Measurements from ENCODE around the gene COL28A1.
"Not testable (repeated sequence)": the region's sequence is repeated elsewhere in the genome, so short reads cannot be mapped to it uniquely, and the experiment has no call there.

Gene COL28A1

DNA sequence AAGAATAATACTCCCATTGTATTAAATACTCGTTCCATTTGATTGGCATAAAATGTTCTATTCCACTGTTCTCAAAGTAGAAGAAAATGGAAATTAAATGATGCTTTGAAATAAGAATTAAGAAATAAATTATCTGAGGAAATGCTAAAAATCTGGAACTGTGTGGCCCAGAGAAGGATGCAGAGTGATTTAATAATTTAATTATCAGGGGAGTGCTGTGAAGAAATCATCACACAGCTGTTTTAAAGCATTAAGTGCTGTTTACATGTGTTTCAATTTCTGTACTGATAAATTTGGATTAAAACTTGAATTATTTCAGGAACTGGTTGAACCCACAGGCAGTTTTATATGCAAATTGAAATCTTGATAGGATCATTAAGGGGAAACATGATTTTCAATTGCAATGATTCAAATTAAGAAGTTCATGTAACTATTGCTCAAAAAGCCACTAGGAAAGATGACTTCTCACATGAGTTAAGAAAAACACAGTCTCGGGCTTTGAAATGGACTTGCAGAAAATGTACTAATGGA is 56.3 kb downstream of the COL28A1 start:
- Histone ChIP-seq H3K9ac (ENCODE audit: low read length) (no peak overlapping the region), H3K9me3 (ENCODE audit: low read length) (no peaks in the 10 kb centered on the region), H3K79me2 (ENCODE audit: insufficient read depth, low read length) (no peaks in the 10 kb centered on the region), H2AFZ (ENCODE audit: low read length) (no peak overlapping the region), H3K9me2 (ENCODE audit: low read depth, low read length) (no peaks in the 10 kb centered on the region), H3K4me1 (ENCODE audit: insufficient read depth, low read length, severe bottlenecking) (no peaks in the 10 kb centered on the region), H3K27me3 (ENCODE audit: insufficient read depth, low read length) (no peaks in the 10 kb centered on the region), H3K4me3 (ENCODE audit: low read depth, low read length, poor library complexity, severe bottlenecking) (no peak overlapping the region), H3F3A (ENCODE audit: insufficient read depth, low read length) (no peaks in the 10 kb centered on the region), H4K20me1 (ENCODE audit: insufficient read depth, low read length) (no peaks in the 10 kb centered on the region), H3K36me3 (ENCODE audit: insufficient read depth, low read length) (no peaks in the 10 kb centered on the region), H3K4me2 (ENCODE audit: low read length) (no peak overlapping the region), H3K27ac (ENCODE audit: low read depth, low read length, poor library complexity, severe bottlenecking) (no peak overlapping the region)
- TF ChIP-seq EZH2 (IDR thresholded peaks at IDR 0.05; ENCODE audit: borderline replicate concordance, low read length) (no peak), CTCF (IDR thresholded peaks at IDR 0.05; ENCODE audit: low read length) (no peak)

- Histone ChIP-seq H3K36me3 (ENCODE audit: insufficient read depth, low read length) (no peaks in the 10 kb centered on the region), H3K4me1 (ENCODE audit: insufficient read depth, low read length, severe bottlenecking) (no peaks in the 10 kb centered on the region), H3K79me2 (ENCODE audit: insufficient read depth, low read length) (no peaks in the 10 kb centered on the region), H3K9me3 (ENCODE audit: low read length) (no peaks in the 10 kb centered on the region), H3K27ac (ENCODE audit: low read depth, low read length, poor library complexity, severe bottlenecking) (no peak overlapping the region), H3K27me3 (ENCODE audit: insufficient read depth, low read length) (no peaks in the 10 kb centered on the region), H3K4me3 (ENCODE audit: low read depth, low read length, poor library complexity, severe bottlenecking) (no peak overlapping the region), H3K9ac (ENCODE audit: low read length) (no peak overlapping the region), H3K4me2 (ENCODE audit: low read length) (no peak overlapping the region), H2AFZ (ENCODE audit: low read length) (no peak overlapping the region), H4K20me1 (ENCODE audit: insufficient read depth, low read length) (no peaks in the 10 kb centered on the region), H3F3A (ENCODE audit: insufficient read depth, low read length) (no peaks in the 10 kb centered on the region), H3K9me2 (ENCODE audit: low read depth, low read length) (no peaks in the 10 kb centered on the region)
- TF ChIP-seq EZH2 (IDR thresholded peaks at IDR 0.05; ENCODE audit: borderline replicate concordance, low read length) (no peak), CTCF (IDR thresholded peaks at IDR 0.05; ENCODE audit: low read length) (no peak)
These were observed 57.1 kb downstream of the COL28A1 start for GRCh38 chr7:7478569-7478968.

- not testable (repeated sequence) for H3K27me3 ChIP-seq (ENCODE audit: insufficient read depth, low read length); H3K27ac ChIP-seq (ENCODE audit: low read depth, low read length, poor library complexity, severe bottlenecking); H3K9me2 ChIP-seq (ENCODE audit: low read depth, low read length); H4K20me1 ChIP-seq (ENCODE audit: insufficient read depth, low read length); H3K4me3 ChIP-seq (ENCODE audit: low read depth, low read length, poor library complexity, severe bottlenecking); H3K4me1 ChIP-seq (ENCODE audit: insufficient read depth, low read length, severe bottlenecking); H3K36me3 ChIP-seq (ENCODE audit: insufficient read depth, low read length); H3F3A ChIP-seq (ENCODE audit: insufficient read depth, low read length); H2AFZ ChIP-seq (ENCODE audit: low read length); H3K9ac ChIP-seq (ENCODE audit: low read length); H3K79me2 ChIP-seq (ENCODE audit: insufficient read depth, low read length); H3K9me3 ChIP-seq (ENCODE audit: low read length); H3K4me2 ChIP-seq (ENCODE audit: low read length)
These were observed 58.0 kb downstream of the COL28A1 start for GRCh38 chr7:7477641-7478040.

- H3K9ac ChIP-seq (ENCODE audit: low read length) = no peak overlapping the region
- H3K36me3 ChIP-seq (ENCODE audit: insufficient read depth, low read length) = no peaks in the 10 kb centered on the region
- H3K4me1 ChIP-seq (ENCODE audit: insufficient read depth, low read length, severe bottlenecking) = no peaks in the 10 kb centered on the region
- H4K20me1 ChIP-seq (ENCODE audit: insufficient read depth, low read length) = no peaks in the 10 kb centered on the region
- H3K4me2 ChIP-seq (ENCODE audit: low read length) = no peak overlapping the region
- H3K27ac ChIP-seq (ENCODE audit: low read depth, low read length, poor library complexity, severe bottlenecking) = no peak overlapping the region
- H3K79me2 ChIP-seq (ENCODE audit: insufficient read depth, low read length) = no peaks in the 10 kb centered on the region
- no peaks in the 10 kb centered on the region for H3K9me3 ChIP-seq (ENCODE audit: low read length)
- H2AFZ ChIP-seq (ENCODE audit: low read length) = no peak overlapping the region
- H3K27me3 ChIP-seq (ENCODE audit: insufficient read depth, low read length) = no peaks in the 10 kb centered on the region
- H3K4me3 ChIP-seq (ENCODE audit: low read depth, low read length, poor library complexity, severe bottlenecking) = no peak overlapping the region
- H3F3A ChIP-seq (ENCODE audit: insufficient read depth, low read length) = no peaks in the 10 kb centered on the region
- no peak for TF ChIP-seq EZH2 (IDR thresholded peaks at IDR 0.05; ENCODE audit: borderline replicate concordance, low read length)
- TF ChIP-seq CTCF (IDR thresholded peaks at IDR 0.05; ENCODE audit: low read length) = no peak
- no peaks in the 10 kb centered on the region for H3K9me2 ChIP-seq (ENCODE audit: low read depth, low read length)
These were observed 59.3 kb downstream of the COL28A1 start for GRCh38 chr7:7476381-7476780.

Measured in OCI-LY1 (cell line).